ENCODE results near the gene GRIA3. TPM values are rescaled to one million over a fixed set of nuclear protein-coding genes. Genes with fewer than 3 reads are reported as not detected.
A peak's percentile ranks its signal among the peaks of the same experiment; 100 is the strongest.

The GRIA3 gene
- total and polyA plus RNA-seq, 4 donors = 5.1 to 12.4 (median 7.1) TPM

DNA sequence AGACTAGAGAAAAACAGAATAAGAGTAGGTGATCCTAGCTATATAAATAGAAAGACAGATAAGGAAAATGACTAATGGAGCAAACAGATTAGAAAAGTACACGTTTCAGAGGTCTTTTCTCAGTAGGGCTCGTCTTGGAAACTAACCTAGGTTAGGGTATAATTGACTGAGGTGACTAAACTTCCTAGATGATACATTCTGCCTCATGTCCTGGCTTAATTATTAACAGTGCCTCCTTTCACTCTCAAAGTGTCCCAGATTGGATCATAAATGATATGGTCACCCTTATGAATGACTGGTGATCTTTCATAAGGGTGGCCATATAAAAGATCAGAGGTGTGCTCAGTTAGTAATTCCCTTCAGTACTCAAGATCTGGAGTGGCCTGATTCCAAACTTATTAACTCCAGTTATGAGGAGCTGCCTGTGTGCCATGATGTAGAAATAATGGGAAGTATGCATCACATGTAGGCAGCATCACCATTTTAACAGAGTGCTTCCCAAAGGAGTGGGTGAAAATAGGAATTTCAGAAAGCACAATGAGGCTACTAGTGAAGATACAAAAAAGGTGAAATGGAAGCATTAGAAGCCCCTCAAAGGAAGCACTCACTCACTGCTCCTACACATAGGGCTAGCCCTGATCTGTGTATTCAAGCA lies 14.7 kb upstream of the GRIA3 start:
- ATAC-seq (ENCODE audit: low FRiP score) = no peak
- 12 to 20% methylated on average over 2 of the region's 2 CpGs for WGBS, 2 donors
- no peaks in the 10 kb centered on the region for H3K9me3 ChIP-seq (ENCODE audit: control insufficient read depth, low read length)
- H3K36me3 ChIP-seq (ENCODE audit: control insufficient read depth in 1 of 2, insufficient read depth in 2 of 2, low read length in 1 of 2) = no peaks in the 10 kb centered on the region
- H3K4me1 ChIP-seq (ENCODE audit: control insufficient read depth in 1 of 2, insufficient read depth in 2 of 2, low read length in 2 of 2) = no peaks in the 10 kb centered on the region
- intact Hi-C loops (cut with DNase I) = no loop called here
- DNase-seq = no peak
- no peaks in the 10 kb centered on the region for H3K27me3 ChIP-seq (ENCODE audit: control insufficient read depth in 1 of 2, insufficient read depth in 2 of 2, low read length in 1 of 2)
- H3K27ac ChIP-seq (ENCODE audit: low read depth in 1 of 2, low read length in 2 of 2) = no peak overlapping the region
- H3K4me3 ChIP-seq (ENCODE audit: low read length in 2 of 2) = no peak overlapping the region

DNA sequence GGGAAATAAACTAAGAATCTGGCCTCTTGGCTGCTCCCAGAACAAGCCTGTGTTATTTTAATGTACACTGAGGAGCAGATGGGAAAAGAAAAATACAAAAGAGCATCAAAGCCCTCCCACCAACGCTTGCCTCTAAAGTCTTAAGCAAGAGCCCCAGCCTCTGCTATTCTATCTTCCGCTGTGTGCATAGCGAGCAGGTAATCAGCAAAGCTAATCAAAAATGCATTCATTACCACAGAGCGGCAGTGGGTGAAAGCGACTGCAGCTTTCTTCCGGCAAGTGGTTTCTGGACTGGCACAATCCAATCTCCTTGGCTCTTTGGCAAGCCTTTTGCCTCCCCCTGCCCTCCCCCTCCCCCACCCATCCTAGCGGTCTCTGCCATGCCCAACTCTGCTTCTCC lies 13.5 kb upstream of the GRIA3 start:
- H3K36me3 ChIP-seq (ENCODE audit: control insufficient read depth in 1 of 2, insufficient read depth in 2 of 2, low read length in 1 of 2) = no peaks in the 10 kb centered on the region
- H3K27ac ChIP-seq (ENCODE audit: low read depth in 1 of 2, low read length in 2 of 2) = no peak overlapping the region
- H3K27me3 ChIP-seq (ENCODE audit: control insufficient read depth in 1 of 2, insufficient read depth in 2 of 2, low read length in 1 of 2) = no peaks in the 10 kb centered on the region
- 59 to 61% methylated on average over 7 of the region's 7 CpGs for WGBS, 2 donors
- H3K4me3 ChIP-seq (ENCODE audit: low read length in 2 of 2) = no peak overlapping the region
- ATAC-seq (ENCODE audit: low FRiP score) (no peak), DNase-seq (no peak)
- no peaks in the 10 kb centered on the region for H3K9me3 ChIP-seq (ENCODE audit: control insufficient read depth, low read length)
- intact Hi-C loops (cut with DNase I) = loop anchor here in 1 of 2 donors (5.0 kb wide), 1 partner anchor 252 kb away; no protein-coding TSS in a partner anchor
- no peaks in the 10 kb centered on the region for H3K4me1 ChIP-seq (ENCODE audit: control insufficient read depth in 1 of 2, insufficient read depth in 2 of 2, low read length in 2 of 2)

DNA sequence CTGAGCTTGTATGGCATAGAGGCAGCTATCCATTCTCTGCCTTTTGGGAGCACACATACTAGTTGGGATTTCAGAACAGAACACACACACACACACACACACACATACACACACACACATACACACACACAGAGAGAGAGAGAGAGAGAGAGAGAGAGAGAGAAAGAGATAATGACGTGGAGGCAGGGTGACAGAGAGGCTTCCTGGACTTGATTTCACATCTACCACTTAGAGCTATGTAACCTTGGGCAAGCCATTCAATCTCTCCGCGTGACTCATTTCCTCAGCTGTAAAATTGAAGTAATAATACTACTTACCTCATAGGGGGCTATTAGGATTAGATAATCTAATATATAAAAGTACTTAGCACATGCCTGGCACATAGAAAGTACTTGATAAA lies 12.3 kb upstream of the GRIA3 start:
- no peak for DNase-seq
- intact Hi-C loops (cut with DNase I) = loop anchor here in 1 of 2 donors (5.0 kb wide), 1 partner anchor 251 kb away; no protein-coding TSS in a partner anchor
- H3K27me3 ChIP-seq (ENCODE audit: control insufficient read depth in 1 of 2, insufficient read depth in 2 of 2, low read length in 1 of 2) = no peaks in the 10 kb centered on the region
- H3K4me3 ChIP-seq (ENCODE audit: low read length in 2 of 2) = no peak overlapping the region
- WGBS, 2 donors = 54 to 66% methylated on average over 3 of the region's 3 CpGs
- H3K36me3 ChIP-seq (ENCODE audit: control insufficient read depth in 1 of 2, insufficient read depth in 2 of 2, low read length in 1 of 2) = no peaks in the 10 kb centered on the region
- no peaks in the 10 kb centered on the region for H3K4me1 ChIP-seq (ENCODE audit: control insufficient read depth in 1 of 2, insufficient read depth in 2 of 2, low read length in 2 of 2)
- H3K27ac ChIP-seq (ENCODE audit: low read depth in 1 of 2, low read length in 2 of 2) = no peak overlapping the region
- no peak for ATAC-seq (ENCODE audit: low FRiP score)
- no peaks in the 10 kb centered on the region for H3K9me3 ChIP-seq (ENCODE audit: control insufficient read depth, low read length)

DNA sequence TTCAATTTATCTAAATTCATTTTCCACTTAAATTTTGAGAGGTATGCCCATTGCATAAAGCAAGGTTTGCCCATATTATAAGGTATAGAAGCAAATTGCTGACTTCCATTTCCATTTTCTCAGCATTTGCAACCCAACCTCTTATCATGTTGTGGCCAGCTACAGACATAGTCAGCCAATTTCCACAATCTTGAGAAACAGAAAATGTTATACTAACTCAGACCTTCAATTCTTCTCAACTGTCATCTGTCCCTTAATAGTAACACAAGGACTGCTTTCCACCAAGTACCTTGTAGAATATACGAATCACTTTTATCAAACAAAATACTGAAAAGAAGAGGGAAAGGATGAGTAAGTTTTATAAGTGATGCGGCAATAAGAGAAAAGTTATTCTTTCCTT lies 11.2 kb upstream of the GRIA3 start:
- WGBS, 2 donors = 71 to 77% methylated on average over 2 of the region's 2 CpGs
- Histone ChIP-seq H3K27me3 (ENCODE audit: control insufficient read depth in 1 of 2, insufficient read depth in 2 of 2, low read length in 1 of 2) (no peaks in the 10 kb centered on the region), H3K9me3 (ENCODE audit: control insufficient read depth, low read length) (no peaks in the 10 kb centered on the region), H3K27ac (ENCODE audit: low read depth in 1 of 2, low read length in 2 of 2) (no peak overlapping the region), H3K4me1 (ENCODE audit: control insufficient read depth in 1 of 2, insufficient read depth in 2 of 2, low read length in 2 of 2) (no peaks in the 10 kb centered on the region), H3K36me3 (ENCODE audit: control insufficient read depth in 1 of 2, insufficient read depth in 2 of 2, low read length in 1 of 2) (no peaks in the 10 kb centered on the region), H3K4me3 (ENCODE audit: low read length in 2 of 2) (no peak overlapping the region)
- no peak for ATAC-seq (ENCODE audit: low FRiP score)
- no peak for DNase-seq
- intact Hi-C loops (cut with DNase I) = loop anchor here in 1 of 2 donors (5.0 kb wide), 1 partner anchor 249 kb away; no protein-coding TSS in a partner anchor

DNA sequence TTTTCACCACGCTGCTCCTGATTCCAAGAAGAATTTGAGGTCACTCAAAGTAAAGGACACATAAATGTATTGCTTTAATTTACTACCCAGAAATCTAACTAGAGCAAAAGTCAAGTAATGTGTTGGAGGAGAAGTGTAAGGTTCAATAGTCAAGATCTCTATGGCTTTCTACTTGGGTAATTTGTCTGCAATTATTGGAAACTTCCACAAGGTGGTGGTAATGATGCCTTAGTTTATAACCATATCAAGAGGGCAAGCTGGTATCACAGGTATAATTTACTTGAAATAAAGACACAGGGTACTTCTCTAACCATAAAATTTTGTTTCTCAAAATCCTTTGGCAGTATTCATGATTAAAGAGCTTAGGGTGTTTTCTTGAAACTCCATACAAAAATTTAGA lies 10.2 kb upstream of the GRIA3 start:
- intact Hi-C loops (cut with DNase I) = loop anchor here in 1 of 2 donors (5.0 kb wide), 1 partner anchor 248 kb away; no protein-coding TSS in a partner anchor
- Histone ChIP-seq H3K4me1 (ENCODE audit: control insufficient read depth in 1 of 2, insufficient read depth in 2 of 2, low read length in 2 of 2) (no peaks in the 10 kb centered on the region), H3K4me3 (ENCODE audit: low read length in 2 of 2) (no peak overlapping the region), H3K9me3 (ENCODE audit: control insufficient read depth, low read length) (no peaks in the 10 kb centered on the region), H3K36me3 (ENCODE audit: control insufficient read depth in 1 of 2, insufficient read depth in 2 of 2, low read length in 1 of 2) (no peaks in the 10 kb centered on the region), H3K27ac (ENCODE audit: low read depth in 1 of 2, low read length in 2 of 2) (no peak overlapping the region), H3K27me3 (ENCODE audit: control insufficient read depth in 1 of 2, insufficient read depth in 2 of 2, low read length in 1 of 2) (no peaks in the 10 kb centered on the region)
- DNase-seq (no peak), ATAC-seq (ENCODE audit: low FRiP score) (no peak)
- WGBS, 2 donors = 22 to 85% methylated on average over 1 of the region's 1 CpG

DNA sequence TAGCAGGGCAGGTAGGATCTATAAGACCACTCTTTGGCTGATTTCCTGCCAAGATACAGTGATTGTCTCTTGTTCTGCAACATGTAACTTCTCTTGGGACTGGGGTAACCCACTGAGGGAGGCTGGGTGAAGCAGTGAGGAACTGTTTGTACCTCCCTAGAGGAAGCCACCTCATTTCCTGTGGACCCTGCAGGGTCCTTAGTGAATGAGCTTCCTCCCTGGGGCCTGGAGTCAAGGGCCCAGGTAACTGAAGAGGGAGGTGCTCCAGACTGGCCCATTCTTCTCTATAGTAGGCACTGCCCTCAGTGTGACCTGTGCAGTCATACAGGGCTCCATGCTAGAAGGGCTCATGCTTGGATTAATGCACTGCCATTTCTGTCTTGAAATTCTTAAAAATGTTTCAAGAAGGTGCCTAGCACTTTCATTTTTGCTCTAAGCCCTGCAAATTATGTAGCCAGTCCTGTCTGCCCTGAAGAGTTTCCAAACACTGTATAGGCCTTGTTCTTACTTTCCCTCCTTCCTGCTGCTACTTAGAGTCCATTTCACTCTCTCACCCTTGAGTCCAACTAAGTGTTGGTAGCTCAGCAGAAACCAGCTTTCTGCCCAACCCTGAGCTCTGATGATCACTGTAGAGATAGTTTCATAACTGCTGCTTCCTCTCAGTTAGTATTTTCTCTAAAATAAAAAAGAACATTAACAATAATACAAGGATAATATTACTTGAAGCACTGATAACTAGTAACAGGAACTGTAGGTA lies 8.5 kb upstream of the GRIA3 start:
- Histone ChIP-seq H3K27ac (ENCODE audit: low read depth in 1 of 2, low read length in 2 of 2) (no peak overlapping the region), H3K27me3 (ENCODE audit: control insufficient read depth in 1 of 2, insufficient read depth in 2 of 2, low read length in 1 of 2) (no peaks in the 10 kb centered on the region), H3K36me3 (ENCODE audit: control insufficient read depth in 1 of 2, insufficient read depth in 2 of 2, low read length in 1 of 2) (no peaks in the 10 kb centered on the region), H3K9me3 (ENCODE audit: control insufficient read depth, low read length) (no peaks in the 10 kb centered on the region), H3K4me3 (ENCODE audit: low read length in 2 of 2) (no peak overlapping the region), H3K4me1 (ENCODE audit: control insufficient read depth in 1 of 2, insufficient read depth in 2 of 2, low read length in 2 of 2) (no peaks in the 10 kb centered on the region)
- intact Hi-C loops (cut with DNase I) = no loop called here
- no peak for DNase-seq
- ATAC-seq (ENCODE audit: low FRiP score) = no peak

DNA sequence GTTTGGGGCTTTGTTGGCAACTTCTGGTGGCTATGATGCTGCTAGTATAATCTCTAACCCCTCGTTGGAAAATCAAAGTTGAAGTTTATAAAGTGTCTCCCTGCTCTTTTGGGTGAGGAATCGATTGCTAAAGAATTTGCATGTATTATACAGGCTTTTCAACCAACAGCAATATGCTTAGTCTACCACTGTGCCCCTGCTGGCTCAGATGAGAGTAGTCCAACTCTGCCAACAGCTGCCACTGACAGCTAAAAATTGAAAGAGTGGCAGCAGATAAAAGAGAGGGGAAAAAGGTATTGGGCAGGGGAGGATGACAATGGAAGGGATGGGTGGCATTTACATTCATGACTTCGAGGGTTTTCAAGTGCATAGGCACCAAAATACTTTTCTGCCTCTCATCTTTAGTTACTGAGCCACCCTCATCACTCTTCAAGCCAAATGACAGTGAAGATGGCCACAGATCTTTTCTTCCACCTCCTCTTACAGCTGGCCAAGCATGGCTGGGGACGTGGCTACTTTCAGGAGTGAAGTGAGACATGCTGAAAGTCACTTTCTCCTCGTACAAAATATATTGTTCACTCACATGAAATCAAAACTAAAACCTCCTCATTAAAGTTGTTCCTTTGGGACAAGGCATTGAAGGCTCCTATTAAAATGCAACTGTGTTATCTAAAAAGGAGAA lies 2.7 kb upstream of the GRIA3 start:
- ATAC-seq (ENCODE audit: low FRiP score) (no peak), DNase-seq (no peak)
- 42 to 65% methylated on average over 5 of the region's 5 CpGs for WGBS, 2 donors
- Histone ChIP-seq H3K4me3 (ENCODE audit: low read length in 2 of 2) (no peak overlapping the region), H3K4me1 (ENCODE audit: control insufficient read depth in 1 of 2, insufficient read depth in 2 of 2, low read length in 2 of 2) (no peaks in the 10 kb centered on the region), H3K36me3 (ENCODE audit: control insufficient read depth in 1 of 2, insufficient read depth in 2 of 2, low read length in 1 of 2) (no peaks in the 10 kb centered on the region), H3K27me3 (ENCODE audit: control insufficient read depth in 1 of 2, insufficient read depth in 2 of 2, low read length in 1 of 2) (no peaks in the 10 kb centered on the region), H3K27ac (ENCODE audit: low read depth in 1 of 2, low read length in 2 of 2) (no peak overlapping the region), H3K9me3 (ENCODE audit: control insufficient read depth, low read length) (no peaks in the 10 kb centered on the region)
- intact Hi-C loops (cut with DNase I) = loop anchor here in 1 of 2 donors (5.0 kb wide), 1 partner anchor 241 kb away; no protein-coding TSS in a partner anchor

DNA sequence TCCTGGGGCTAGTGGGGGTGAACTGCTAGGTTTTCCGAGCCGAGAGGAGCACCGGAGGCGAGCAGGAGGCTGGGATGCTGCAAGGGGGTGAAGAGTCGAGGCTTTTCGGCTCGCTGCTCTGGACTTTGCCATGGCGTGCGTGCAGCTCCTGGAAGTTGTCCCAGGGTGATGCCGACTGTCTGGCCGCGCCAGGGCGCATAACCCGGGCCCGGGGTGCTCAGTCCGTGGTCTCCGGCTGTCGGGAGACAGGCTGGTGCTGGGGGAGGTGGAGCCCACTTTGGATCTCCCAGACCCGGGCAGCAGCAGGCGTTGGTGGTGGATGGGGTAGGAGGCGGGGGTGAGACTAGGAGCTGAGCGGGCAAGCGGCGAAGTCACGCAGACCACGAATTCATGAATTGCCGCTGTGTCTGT lies 793 bp downstream of the GRIA3 start:
- DNase-seq = peak; percentile 50 to 81
- H3K27me3 ChIP-seq (ENCODE audit: control insufficient read depth in 1 of 2, insufficient read depth in 2 of 2, low read length in 1 of 2) = no peaks in the 10 kb centered on the region
- H3K9me3 ChIP-seq (ENCODE audit: control insufficient read depth, low read length) = no peaks in the 10 kb centered on the region
- peak overlapping the region; percentile 51 to 80 for H3K4me3 ChIP-seq (ENCODE audit: low read length in 2 of 2)
- no peaks in the 10 kb centered on the region for H3K36me3 ChIP-seq (ENCODE audit: control insufficient read depth in 1 of 2, insufficient read depth in 2 of 2, low read length in 1 of 2)
- H3K27ac ChIP-seq (ENCODE audit: low read depth in 1 of 2, low read length in 2 of 2) = no peak overlapping the region
- no peaks in the 10 kb centered on the region for H3K4me1 ChIP-seq (ENCODE audit: control insufficient read depth in 1 of 2, insufficient read depth in 2 of 2, low read length in 2 of 2)
- peak; percentile 49 for ATAC-seq (ENCODE audit: low FRiP score)
- intact Hi-C loops (cut with DNase I) = loop anchor here in 1 of 2 donors (5.0 kb wide), 1 partner anchor 237 kb away; no protein-coding TSS in a partner anchor
- 1 to 33% methylated on average over 26 to 27 of the region's 27 CpGs for WGBS, 2 donors

Measured in aorta (tissue), 5 donors.